Gastroesophageal sphincter (tissue), 4 donors: ENCODE data around the gene PPIL4. TPM values are rescaled to one million over a fixed set of nuclear protein-coding genes. Genes with fewer than 3 reads are reported as not detected.
"Not testable (repeated sequence)": the region's sequence is repeated elsewhere in the genome, so short reads cannot be mapped to it uniquely, and the experiment has no call there.

Experiments
- ATAC-seq: fragments of 150-250 bp; one replicate; pipeline ENCODE4 v1.9.1; 2016; ENCODE audit warnings: mild to moderate bottlenecking, moderate library complexity
- H3K27ac ChIP-seq, 4 donors: fragments of 200-600 bp; sonication (generic) in 3 of 4; 1 replicate in 3 of 4; 2 replicates in 1 of 4; pipeline ENCODE4 v1.5.1; 2016 to 2019
- H3K27me3 ChIP-seq: fragments of 200-600 bp; sonication (generic); one replicate; pipeline ENCODE4 v1.5.1; 2019
- H3K36me3 ChIP-seq, 2 donors: fragments of 200-600 bp; sonication (generic); one replicate each; pipeline ENCODE4 v1.5.1; 2019; ENCODE audit warnings: control low read depth in 1 of 2
- H3K4me1 ChIP-seq, 3 donors: fragments of 200-600 bp; sonication (generic); 1 replicate in 2 of 3; 2 replicates in 1 of 3; pipeline ENCODE4 v1.5.1; 2016 to 2019; ENCODE audit warnings: control low read depth in 2 of 3
- H3K4me3 ChIP-seq, 2 donors: fragments of 200-600 bp; sonication (generic); one replicate each; pipeline ENCODE4 v1.5.1; 2019; ENCODE audit warnings: mild to moderate bottlenecking in 1 of 2, moderate library complexity in 1 of 2
- H3K9me3 ChIP-seq, 3 donors: fragments of 200-600 bp; sonication (generic); one replicate each; pipeline ENCODE4 v1.5.1; 2017 to 2019; ENCODE audit warnings: control low read depth in 2 of 3
- CTCF ChIP-seq, 4 experiments: fragments of 200-600 bp in 2 of 4; fragments of 450-650 bp in 2 of 4; sonication (generic) in 1 of 4; IDR thresholded peaks; one replicate each; pipeline ENCODE4 v1.5.1; 2017 to 2019; ENCODE audit warnings: antibody characterized with exemption in 4 of 4, mild to moderate bottlenecking in 2 of 4, moderate library complexity in 2 of 4
- EP300 ChIP-seq: sonication (generic); formaldehyde crosslinking; IDR thresholded peaks from one replicate; pipeline ENCODE4 v1.6.1; 2017; ENCODE audit warnings: antibody characterized with exemption, mild to moderate bottlenecking
- POLR2A ChIP-seq, 2 donors: fragments of 450-650 bp; IDR thresholded peaks; one replicate each; pipeline ENCODE4 v1.6.1; 2017; ENCODE audit warnings: antibody characterized with exemption in 2 of 2, mild to moderate bottlenecking in 2 of 2, moderate library complexity in 1 of 2
- POLR2AphosphoS5 ChIP-seq: sonication (generic); formaldehyde crosslinking; IDR thresholded peaks from one replicate; pipeline ENCODE4 v1.6.1; 2017; ENCODE audit warnings: antibody characterized with exemption
- WGBS, 2 donors: methylation state at CpG; one replicate each; pipeline ENCODE4 v1.1.5; 2018; ENCODE audit warnings: low coverage in 1 of 2; 5-methylcytosine and 5-hydroxymethylcytosine counted together
- total RNA-seq, 4 donors: library from RNA; depleted of rRNA; stranded (reverse); fragments of >200 nt; gene quantifications; one replicate each; pipeline ENCODE4 v1.1.0, GENCODE V29; 2016

PPIL4 gene
- total RNA-seq, 4 donors from 2014 or later: 23.5 to 47.2 (median 39.3) TPM

GRCh38 chr6:149461670-149462069, 84.2 kb downstream of the PPIL4 start:
- WGBS, 2 donors: 83 to 95% methylated on average over 3 to 5 of the region's 5 CpGs
- H3K4me3 ChIP-seq: no peak overlapping the region
- peaks cover 0 to 19% (median 0%) of the 10 kb centered on the region in 3 donors for H3K4me1 ChIP-seq
- TF ChIP-seq CTCF (IDR thresholded peaks at IDR 0.05) (no peak), EP300 (no peak), POLR2AphosphoS5 (no peak), POLR2A (IDR thresholded peaks at IDR 0.05) (no peak)
- H3K9me3 ChIP-seq: no peaks in the 10 kb centered on the region
- H3K36me3 ChIP-seq: no peaks in the 10 kb centered on the region
- H3K27me3 ChIP-seq: no peaks in the 10 kb centered on the region
- no peak overlapping the region for H3K27ac ChIP-seq
- no peak for ATAC-seq

GRCh38 chr6:149460249-149460648, 85.6 kb downstream of the PPIL4 start:
- peaks cover 0 to 25% (median 3%) of the 10 kb centered on the region in 3 donors for H3K4me1 ChIP-seq
- not testable (repeated sequence) for H3K4me3 ChIP-seq, H3K27ac ChIP-seq, H3K27me3 ChIP-seq, ATAC-seq, H3K36me3 ChIP-seq, H3K9me3 ChIP-seq
- WGBS, 2 donors: 69 to 78% methylated on average over 2 of the region's 3 CpGs

- Histone ChIP-seq H3K4me3 (no peak overlapping the region), H3K9me3 (no peaks in the 10 kb centered on the region)
These were observed 86.1 kb downstream of the PPIL4 start for GRCh38 chr6:149459761-149460160.

GRCh38 chr6:149458806-149459205, 87.0 kb downstream of the PPIL4 start:
- Histone ChIP-seq H3K36me3 (no peaks in the 10 kb centered on the region), H3K27ac (no peak overlapping the region), H3K9me3 (no peaks in the 10 kb centered on the region), H3K4me3 (no peak overlapping the region), H3K4me1 (peaks cover 3 to 29% (median 16%) of the 10 kb centered on the region in 3 donors), H3K27me3 (no peaks in the 10 kb centered on the region)
- WGBS, 2 donors: 75 to 100% methylated on average over 1 of the region's 1 CpG
- TF ChIP-seq EP300 (no peak), POLR2AphosphoS5 (no peak), POLR2A (IDR thresholded peaks at IDR 0.05) (no peak), CTCF (IDR thresholded peaks at IDR 0.05) (no peak)
- ATAC-seq: no peak

More at GRCh38 chr6:149459761-149460160, 86.1 kb downstream of the PPIL4 start:
- Histone ChIP-seq H3K4me1 (peaks cover 0 to 29% (median 8%) of the 10 kb centered on the region in 3 donors), H3K27me3 (no peaks in the 10 kb centered on the region), H3K36me3 (no peaks in the 10 kb centered on the region), H3K27ac (no peak overlapping the region)
- TF ChIP-seq CTCF (IDR thresholded peaks at IDR 0.05) (no peak), POLR2AphosphoS5 (no peak), EP300 (no peak), POLR2A (IDR thresholded peaks at IDR 0.05) (no peak)
- ATAC-seq: no peak
- WGBS, 2 donors: 58 to 70% methylated on average over 2 of the region's 5 CpGs

GRCh38 chr6:149458196-149458595, 87.6 kb downstream of the PPIL4 start:
- TF ChIP-seq CTCF (IDR thresholded peaks at IDR 0.05) (no peak), EP300 (no peak)
- no peaks in the 10 kb centered on the region for H3K9me3 ChIP-seq
- no peaks in the 10 kb centered on the region for H3K36me3 ChIP-seq
- WGBS, 2 donors: 100% methylated on average over 5 to 6 of the region's 7 CpGs
- ATAC-seq: no peak
- no peak overlapping the region for H3K27ac ChIP-seq
- H3K4me1 ChIP-seq: peaks cover 5 to 33% (median 20%) of the 10 kb centered on the region in 3 donors
- no peaks in the 10 kb centered on the region for H3K27me3 ChIP-seq
- H3K4me3 ChIP-seq: no peak overlapping the region
